Mammary epithelial cell (primary cell): ENCODE measurements around the gene NHLH1.

Experiments
- CTCF ChIP-seq, 2 donors: IDR thresholded peaks in 1 of 2; conservative IDR thresholded peaks in 1 of 2; 2 replicates each; pipeline ENCODE4 v1.5.1; 2011 to 2012; ENCODE audit warnings: inconsistent platforms in 2 of 2, low read length in 2 of 2, mild to moderate bottlenecking in 2 of 2, control low read depth in 1 of 2, low read depth in 1 of 2; ENCODE audit not compliant: insufficient read depth in 1 of 2; ENCODE audit errors: extremely low read depth in 1 of 2
- EZH2 ChIP-seq: IDR thresholded peaks from 2 replicates; pipeline ENCODE4 v1.6.1; 2012; ENCODE audit warnings: low read length, inconsistent platforms, borderline replicate concordance

DNA sequence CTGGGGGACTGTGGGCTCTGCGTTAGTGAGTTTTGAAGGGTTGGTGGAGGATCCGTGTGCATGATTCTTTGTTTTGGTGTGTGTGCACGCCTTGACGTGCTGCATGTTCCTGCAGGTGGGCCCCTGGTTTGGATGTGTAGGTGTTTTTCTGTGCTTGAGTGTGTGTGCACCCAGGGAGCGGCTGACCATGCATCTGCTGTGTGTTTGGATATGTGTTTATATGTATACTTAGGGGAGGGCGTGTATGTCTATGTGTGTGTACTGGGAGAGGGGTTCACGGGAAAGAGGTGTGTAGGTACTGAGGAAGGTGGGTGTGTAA lies 34.6 kb downstream of the NHLH1 start:
- no peak for TF ChIP-seq CTCF (conservative IDR thresholded peaks at IDR 0.05 in 1 of 2, IDR thresholded peaks at IDR 0.05 in 1 of 2; ENCODE audit: extremely low read depth in 1 of 2, insufficient read depth in 1 of 2, low read depth in 1 of 2, low read length in 2 of 2)
- TF ChIP-seq EZH2 = no peak
